T1000 (cell line): ENCODE data around the gene ARHGEF4.
"Not testable (repeated sequence)": the region's sequence is repeated elsewhere in the genome, so short reads cannot be mapped to it uniquely, and the experiment has no call there.

ENCODE experiments used
- DNase-seq: peaks from one replicate; lab custom pipeline; 2025; ENCODE audit warnings: mixed read lengths; lab: John Stamatoyannopoulos, UW

ARHGEF4 gene

DNA sequence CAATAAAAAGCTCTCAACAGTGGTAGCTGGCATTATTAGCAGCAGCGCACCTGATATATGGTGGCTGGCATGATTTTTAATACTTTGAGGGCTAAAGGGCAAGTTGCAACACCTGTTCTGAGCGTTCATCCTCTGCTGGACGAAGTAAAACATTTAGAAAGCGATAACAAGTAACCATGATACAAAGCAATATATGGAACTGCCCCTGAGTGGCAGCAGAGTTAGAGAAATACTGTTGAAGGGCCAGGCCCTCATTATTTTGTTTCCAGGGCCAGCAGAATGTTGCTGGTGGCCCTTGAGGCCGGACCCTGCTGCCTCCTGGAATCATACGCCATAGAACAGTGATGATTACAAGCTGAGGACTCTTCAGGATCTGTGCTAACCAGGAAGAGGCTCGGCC lies 47.8 kb downstream of the ARHGEF4 start:
- DNase-seq = no peak

DNA sequence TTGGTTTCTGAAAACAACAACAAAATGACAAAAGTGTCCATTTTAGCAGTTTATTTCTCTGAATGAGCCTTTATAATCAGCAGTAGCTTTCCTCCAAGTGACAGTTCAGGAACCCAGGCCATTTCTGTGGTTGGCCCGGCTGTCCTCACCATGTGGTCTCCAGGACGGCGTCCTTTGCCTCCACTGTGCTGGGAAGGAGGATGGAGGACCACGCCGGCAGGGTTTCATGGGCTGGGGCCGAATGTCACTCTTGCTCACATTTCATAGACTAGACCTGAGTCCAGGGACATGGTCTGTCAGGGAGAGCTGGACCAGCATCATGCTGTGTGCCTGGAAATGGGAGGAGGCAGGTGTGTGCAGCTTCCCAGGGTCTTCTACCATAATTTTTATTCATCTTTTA lies 50.9 kb downstream of the ARHGEF4 start:
- DNase-seq = no peak

DNA sequence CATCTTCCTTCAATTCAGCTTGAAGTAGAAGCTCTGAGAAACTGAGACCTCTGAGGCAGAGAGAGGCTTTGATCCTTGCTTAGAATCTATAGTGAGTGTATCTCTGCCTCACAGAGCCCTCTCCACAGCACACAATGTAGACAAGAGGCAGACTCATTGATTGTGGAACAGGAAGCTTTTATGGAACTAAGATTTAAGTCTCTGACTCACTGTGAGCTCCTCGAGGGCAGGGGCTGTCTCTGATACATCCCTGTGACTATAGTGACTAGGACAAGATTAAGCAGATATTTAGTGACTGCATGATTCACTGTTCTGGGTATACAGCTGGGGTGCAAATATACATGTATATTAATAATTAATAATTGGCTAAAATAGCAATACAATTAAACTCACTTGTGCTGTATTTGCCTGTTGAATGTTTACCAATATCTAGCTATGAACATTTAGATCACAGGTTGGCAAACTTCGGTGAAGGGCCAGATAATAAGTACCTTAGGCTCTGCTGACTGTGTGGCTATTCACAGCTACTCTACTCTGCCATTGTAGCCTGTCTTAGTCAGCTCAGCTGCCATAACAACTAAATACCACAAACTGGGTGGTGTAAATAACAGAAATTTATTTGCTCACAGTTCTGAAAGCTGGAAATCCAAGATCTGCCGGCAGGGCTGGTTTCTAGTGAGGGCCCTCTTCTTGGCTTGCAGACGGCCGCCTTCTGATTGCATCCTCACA lies 54.4 kb downstream of the ARHGEF4 start:
- no peak for DNase-seq

- DNase-seq = no peak
These were observed 55.3 kb downstream of the ARHGEF4 start for GRCh38 chr2:130891966-130892365.

- DNase-seq = no peak
These were observed 56.4 kb downstream of the ARHGEF4 start for GRCh38 chr2:130892793-130893785.

- no peak for DNase-seq
These were observed 57.7 kb downstream of the ARHGEF4 start for GRCh38 chr2:130894326-130894942.

DNA sequence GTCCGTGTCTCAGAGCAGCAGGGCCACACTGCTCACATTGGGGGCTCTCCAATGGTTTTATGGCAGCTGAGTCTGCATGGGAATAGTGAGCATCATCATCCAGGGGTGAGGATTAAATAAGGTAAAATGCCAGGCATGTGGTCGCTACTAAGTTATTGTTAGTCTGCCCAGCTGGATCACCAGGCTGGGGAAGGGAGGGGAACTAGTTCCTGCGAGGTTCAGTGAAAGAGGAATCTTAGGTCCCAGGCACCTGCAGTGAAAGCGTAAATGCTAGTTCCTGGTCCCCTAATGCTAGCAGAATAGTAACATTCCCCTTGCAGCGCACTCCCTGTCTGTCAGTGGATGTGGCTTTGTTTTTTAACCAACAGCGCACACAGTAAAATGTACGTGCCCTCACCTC lies 60.1 kb downstream of the ARHGEF4 start:
- DNase-seq = no peak

DNA sequence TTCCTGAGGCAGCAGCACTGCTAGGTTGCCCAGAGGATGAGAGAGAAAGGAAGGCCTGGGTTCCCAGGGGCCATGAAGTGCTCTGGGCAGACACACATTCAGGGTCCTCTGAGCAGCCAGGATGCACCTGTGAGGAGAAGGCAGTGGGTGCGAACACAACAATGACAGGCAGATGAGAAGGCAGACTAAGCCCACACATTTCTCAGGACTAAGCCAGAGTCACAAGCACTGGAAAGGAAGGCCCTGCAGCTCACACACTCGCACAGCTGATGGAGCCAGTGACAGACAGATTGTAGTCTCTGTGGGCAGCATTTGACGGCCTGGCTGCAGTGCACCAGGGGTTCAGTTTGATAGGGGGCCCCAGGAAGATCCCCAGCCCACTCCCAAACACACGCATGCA lies 61.8 kb downstream of the ARHGEF4 start:
- DNase-seq = no peak

DNA sequence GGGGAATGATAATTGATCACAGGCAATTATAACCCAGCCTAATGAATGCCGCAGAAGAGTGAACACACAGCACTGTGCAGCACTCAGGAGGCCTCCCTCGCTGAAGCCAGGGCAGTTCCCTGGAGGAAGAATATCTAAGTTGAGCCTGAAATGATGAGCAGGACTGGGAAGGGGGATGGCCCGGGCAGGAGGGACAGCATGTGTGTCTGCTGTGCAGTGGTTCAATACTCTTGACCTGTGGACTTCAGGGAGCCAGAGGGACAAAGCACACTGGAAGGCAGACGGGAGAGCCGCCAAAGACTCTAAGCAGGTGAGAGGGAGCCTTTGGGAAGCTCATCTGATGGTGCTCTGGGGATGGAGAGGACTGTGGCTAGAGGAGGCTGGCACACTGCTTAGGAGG lies 62.6 kb downstream of the ARHGEF4 start:
- DNase-seq = no peak

DNA sequence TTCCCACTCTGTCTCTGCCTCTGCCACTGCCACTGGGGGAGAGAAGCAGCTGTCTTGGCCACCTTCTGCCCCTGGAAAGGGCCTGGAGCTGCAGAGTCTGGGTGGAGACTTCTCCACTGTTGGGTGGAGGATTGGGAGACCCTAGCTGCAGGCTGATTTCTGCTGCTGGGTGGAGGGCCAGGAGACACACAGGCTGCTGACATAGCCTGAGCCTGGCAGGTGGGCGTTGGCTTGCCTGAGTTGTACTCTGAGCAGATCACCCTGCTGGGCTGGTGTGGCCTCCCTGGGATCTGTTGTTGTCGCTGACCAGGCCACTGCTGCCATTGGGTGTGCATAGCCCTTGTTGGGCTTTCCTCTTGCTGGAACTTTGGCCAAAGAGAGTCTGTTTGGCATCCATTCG lies 64.3 kb downstream of the ARHGEF4 start:
- no peak for DNase-seq

DNA sequence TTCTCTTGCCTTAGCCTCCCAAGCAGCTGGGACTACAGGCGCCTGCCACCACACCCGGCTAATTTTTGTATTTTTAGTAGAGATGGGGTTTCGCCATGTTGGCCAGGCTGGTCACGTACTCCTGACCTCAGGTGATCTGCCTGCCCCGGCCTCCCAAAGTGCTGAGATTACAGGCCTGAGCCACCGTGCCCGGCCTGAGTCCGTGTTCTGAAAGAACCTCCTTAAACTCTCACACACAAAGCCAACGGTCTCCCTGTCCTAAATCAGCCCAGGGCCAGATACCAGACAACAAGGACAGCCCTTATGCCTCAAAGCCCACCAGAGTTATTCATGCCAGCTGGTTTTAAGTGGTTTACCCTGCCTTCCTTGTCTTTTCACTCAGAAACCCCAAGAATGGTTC lies 64.9 kb downstream of the ARHGEF4 start:
- not testable (repeated sequence) for DNase-seq

GRCh38 chr2:130908832-130909231 lies 72.1 kb downstream of the ARHGEF4 start:
- DNase-seq = no peak

DNA sequence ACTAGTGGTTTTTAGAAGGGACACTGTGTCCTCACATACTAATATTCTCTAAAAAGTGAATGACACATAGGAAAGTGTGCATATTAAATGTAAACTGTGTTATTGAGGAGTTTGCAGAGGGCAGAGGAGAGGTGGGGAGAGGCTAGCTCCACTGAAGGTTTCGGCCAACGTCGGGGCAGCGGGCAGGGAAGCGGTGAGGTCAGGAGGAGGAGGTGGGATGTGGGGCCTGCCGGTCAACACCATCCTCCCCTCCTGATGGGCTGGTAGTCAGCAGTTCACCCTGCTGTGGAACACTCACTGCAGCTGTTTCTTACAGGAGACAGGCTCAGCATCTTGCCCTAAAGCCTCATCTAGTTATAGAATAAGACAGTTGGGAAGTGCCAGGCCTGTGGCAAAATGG lies 74.2 kb downstream of the ARHGEF4 start:
- DNase-seq = no peak

DNA sequence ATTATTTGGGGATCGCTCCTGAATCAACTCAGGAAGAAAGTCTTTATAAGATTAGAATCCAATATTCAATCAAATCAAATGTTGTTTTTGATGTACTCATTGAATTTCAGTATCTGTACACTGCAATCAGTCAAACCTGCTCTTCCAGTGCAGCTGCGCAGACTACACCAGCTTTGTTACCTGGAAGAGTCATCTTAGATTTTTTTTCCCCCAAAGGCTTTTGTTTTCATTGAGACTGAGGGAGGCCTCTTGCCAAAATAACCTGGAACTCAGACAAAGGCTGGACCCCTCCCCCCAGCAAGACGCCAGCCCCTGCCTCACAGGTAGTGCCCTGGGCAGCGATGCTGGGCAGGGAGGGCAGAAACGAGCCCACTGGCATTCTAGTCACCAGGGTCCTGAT lies 74.8 kb downstream of the ARHGEF4 start:
- no peak for DNase-seq

GRCh38 chr2:130911996-130912395 lies 75.3 kb downstream of the ARHGEF4 start:
- DNase-seq = no peak

- DNase-seq = no peak
These were observed 75.8 kb downstream of the ARHGEF4 start for GRCh38 chr2:130912471-130912870.

GRCh38 chr2:130913891-130914290 lies 77.2 kb downstream of the ARHGEF4 start:
- DNase-seq = no peak

DNA sequence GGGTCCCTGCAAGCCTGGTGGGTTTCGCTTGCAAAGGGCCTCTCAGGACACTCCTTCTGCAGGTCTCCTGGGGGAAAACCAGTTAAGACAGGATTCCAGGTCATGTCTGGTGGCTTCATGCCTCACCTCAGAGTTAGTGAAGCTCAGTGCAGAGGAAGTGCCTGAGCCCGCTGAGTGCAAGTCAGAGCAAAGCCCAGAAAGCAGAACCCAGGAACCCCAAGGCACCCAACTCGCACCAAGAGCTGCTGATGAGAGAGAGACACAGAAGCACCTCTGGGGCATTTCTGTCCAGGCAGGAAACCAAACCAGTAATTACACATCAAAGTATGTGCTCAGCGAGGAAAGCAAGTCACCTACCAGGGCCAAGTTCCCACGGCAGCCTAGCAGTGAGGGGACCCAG lies 78.4 kb downstream of the ARHGEF4 start:
- no peak for DNase-seq

DNA sequence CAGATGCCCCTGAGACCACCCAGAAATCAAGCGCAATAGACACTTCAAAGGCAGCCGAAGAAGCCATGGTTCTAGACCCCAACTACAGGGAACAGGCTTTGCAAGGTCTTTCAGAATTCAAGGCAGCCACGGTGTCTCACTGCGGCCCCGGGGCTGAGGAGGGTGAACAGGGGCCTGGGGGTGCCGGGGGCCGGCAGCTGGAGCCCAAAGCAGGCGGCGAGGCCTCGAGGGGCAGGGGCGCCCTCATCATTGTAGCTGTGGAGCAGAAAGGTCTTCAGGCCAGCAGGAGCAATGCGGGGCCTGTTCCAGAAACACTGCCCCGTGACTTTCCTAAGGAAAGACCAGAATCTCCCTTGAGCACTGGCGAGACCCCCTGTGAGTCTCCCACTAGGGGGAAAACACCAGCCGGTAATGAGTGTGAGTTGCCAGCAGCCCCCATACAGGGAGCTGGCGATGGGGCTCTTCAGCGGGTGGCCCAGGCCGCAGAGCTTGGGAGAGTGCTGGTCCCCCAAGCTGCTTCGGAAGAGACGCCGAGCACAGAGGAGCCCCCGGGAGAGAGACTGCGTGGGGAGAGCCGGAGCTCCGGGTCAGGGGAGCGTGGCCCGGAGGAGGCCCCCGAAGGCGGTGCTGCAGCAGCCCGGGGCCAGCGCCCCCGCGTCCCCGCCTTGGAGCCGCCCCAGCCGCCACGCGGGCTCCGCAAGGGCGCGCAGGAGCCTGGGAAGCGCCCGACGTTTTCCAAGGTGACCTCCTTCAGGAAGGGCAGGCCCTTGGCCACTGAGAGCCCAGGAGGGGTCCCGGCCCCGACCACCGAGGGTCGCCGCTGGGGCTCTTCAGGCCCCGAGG lies 79.1 kb downstream of the ARHGEF4 start:
- DNase-seq = no peak

- DNase-seq = no peak
These were observed 79.7 kb downstream of the ARHGEF4 start for GRCh38 chr2:130916438-130916705.

GRCh38 chr2:130917006-130917688 lies 80.4 kb downstream of the ARHGEF4 start:
- no peak for DNase-seq
